HG02852 (cell line): ENCODE data around the gene ACSF2.
"Not testable (repeated sequence)": the region's sequence is repeated elsewhere in the genome, so short reads cannot be mapped to it uniquely, and the experiment has no call there.

Experiments
- ATAC-seq: cut with Tn5 transposase; IDR thresholded peaks from one replicate; pipeline ENCODE4 v1.9.1; 2021; ENCODE audit warnings: mild to moderate bottlenecking, moderate library complexity; ENCODE audit not compliant: unreplicated experiment

Gene ACSF2

GRCh38 chr17:50407921-50408320 is 18.1 kb upstream of the ACSF2 start:
- no peak for ATAC-seq

GRCh38 chr17:50412188-50412732 is 13.8 kb upstream of the ACSF2 start:
- no peak for ATAC-seq

GRCh38 chr17:50414808-50415207 is 11.2 kb upstream of the ACSF2 start:
- ATAC-seq, result no peak

GRCh38 chr17:50419577-50419976 is 6.4 kb upstream of the ACSF2 start:
- ATAC-seq, result not testable (repeated sequence)

- no peak for ATAC-seq
Measured at GRCh38 chr17:50420419-50421112, 5.5 kb upstream of the ACSF2 start.

GRCh38 chr17:50421308-50422051 is 4.5 kb upstream of the ACSF2 start:
- no peak for ATAC-seq

GRCh38 chr17:50422738-50423137 is 3.3 kb upstream of the ACSF2 start:
- no peak for ATAC-seq

GRCh38 chr17:50423553-50424159 is 2.4 kb upstream of the ACSF2 start:
- ATAC-seq, result no peak

- no peak for ATAC-seq
Measured at GRCh38 chr17:50424246-50424995, 1.6 kb upstream of the ACSF2 start.

- no peak for ATAC-seq
Measured at GRCh38 chr17:50424996-50425681, 879 bp upstream of the ACSF2 start.

- peak; percentile 19 for ATAC-seq
Measured at GRCh38 chr17:50426472-50426782, 409 bp downstream of the ACSF2 start.

- no peak for ATAC-seq
Measured at GRCh38 chr17:50426814-50427787, 1.1 kb downstream of the ACSF2 start.

- ATAC-seq, result not testable (repeated sequence)
Measured at GRCh38 chr17:50428126-50428525, 2.1 kb downstream of the ACSF2 start.

- no peak for ATAC-seq
Measured at GRCh38 chr17:50428831-50429424, 2.9 kb downstream of the ACSF2 start.

GRCh38 chr17:50429793-50430192 is 3.8 kb downstream of the ACSF2 start:
- no peak for ATAC-seq

GRCh38 chr17:50430821-50431618 is 5.0 kb downstream of the ACSF2 start:
- ATAC-seq, result no peak

- ATAC-seq, result no peak
Measured at GRCh38 chr17:50432125-50432762, 6.2 kb downstream of the ACSF2 start.

- no peak for ATAC-seq
Measured at GRCh38 chr17:50437409-50437808, 11.4 kb downstream of the ACSF2 start.
